Stimulated activated CD8-positive, alpha-beta memory T cell treated with anti-CD3 and anti-CD28 coated beads, Interleukin-7, amount 100 ng/mL, for 4 hours (primary cell): Measurements from ENCODE around the gene RPRD2.

Experiments
- DNase-seq, 2 donors: peaks; one replicate each; pipeline ENCODE4 v3.0.0-alpha.2; 2020; ENCODE audit warnings: low read depth in 2 of 2

The RPRD2 gene

GRCh38 chr1:150472601-150473200, 108.8 kb downstream of the RPRD2 start:
- no peak for DNase-seq

GRCh38 chr1:150473659-150474058, 109.7 kb downstream of the RPRD2 start:
- no peak for DNase-seq

- DNase-seq = no peak
Observed at GRCh38 chr1:150474869-150475268, 110.9 kb downstream of the RPRD2 start.

GRCh38 chr1:150476754-150477153, 112.8 kb downstream of the RPRD2 start:
- no peak for DNase-seq

GRCh38 chr1:150477320-150477719, 113.4 kb downstream of the RPRD2 start:
- no peak for DNase-seq

- no peak for DNase-seq
Observed at GRCh38 chr1:150477733-150478132, 113.8 kb downstream of the RPRD2 start.

GRCh38 chr1:150479370-150479769, 115.4 kb downstream of the RPRD2 start:
- no peak for DNase-seq

GRCh38 chr1:150479927-150480352, 116.0 kb downstream of the RPRD2 start:
- DNase-seq = no peak

GRCh38 chr1:150484431-150484830, 120.5 kb downstream of the RPRD2 start:
- DNase-seq = no peak

GRCh38 chr1:150484861-150485260, 120.9 kb downstream of the RPRD2 start:
- DNase-seq = no peak

GRCh38 chr1:150486966-150487762, 123.2 kb downstream of the RPRD2 start, which contains the start of gene TARS2:
TSS of gene TARS2 (plus strand) at chr1:150487419. CDS start at chr1:150487451, 32 bp downstream.
- peak; percentile 86 to 92 for DNase-seq

GRCh38 chr1:150487763-150488115, 123.8 kb downstream of the RPRD2 start:
- DNase-seq = no peak

GRCh38 chr1:150493175-150493574, 129.2 kb downstream of the RPRD2 start:
- no peak for DNase-seq

GRCh38 chr1:150498342-150498741, 134.4 kb downstream of the RPRD2 start:
- DNase-seq = no peak

- no peak for DNase-seq
Observed at GRCh38 chr1:150505431-150505830, 141.5 kb downstream of the RPRD2 start.

GRCh38 chr1:150507912-150508864, 144.2 kb downstream of the RPRD2 start, which contains the start of gene ECM1:
TSS of gene ECM1 (plus strand) at chr1:150508109. CDS start at chr1:150508210, 101 bp downstream.
- no peak for DNase-seq

GRCh38 chr1:150508982-150509381, 145.0 kb downstream of the RPRD2 start:
- DNase-seq = no peak

- no peak for DNase-seq
Observed at GRCh38 chr1:150511551-150511950, 147.6 kb downstream of the RPRD2 start.

- DNase-seq = no peak
Observed at GRCh38 chr1:150511985-150512660, 148.2 kb downstream of the RPRD2 start.

- no peak for DNase-seq
Observed at GRCh38 chr1:150512846-150513245, 148.9 kb downstream of the RPRD2 start.

GRCh38 chr1:150513351-150513791, 149.4 kb downstream of the RPRD2 start:
- DNase-seq = no peak
